ENCODE results near the gene UBFD1.
"Not testable (repeated sequence)": the region's sequence is repeated elsewhere in the genome, so short reads cannot be mapped to it uniquely, and the experiment has no call there.

UBFD1 gene

DNA sequence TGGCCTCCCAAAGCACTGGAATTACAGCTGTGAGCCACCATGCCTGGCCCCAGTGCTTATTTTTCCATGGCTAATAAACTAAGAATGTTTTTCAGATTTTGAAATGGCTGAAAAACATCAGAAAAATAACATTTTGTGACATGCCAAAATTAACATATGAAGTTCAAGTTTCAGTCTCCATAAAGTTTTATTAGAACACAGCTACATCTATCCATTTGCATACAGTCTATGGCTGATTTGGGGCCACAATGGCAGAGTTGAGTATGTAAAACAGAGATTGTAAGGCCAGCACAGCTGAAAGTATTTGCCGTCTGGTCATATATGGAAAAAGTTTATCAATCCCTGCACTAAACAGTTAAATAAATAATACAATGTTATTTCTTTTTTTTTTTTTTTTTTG is 52.4 kb downstream of the UBFD1 start:
- DNase-seq (ENCODE audit: low spot score), result no peak

- DNase-seq (ENCODE audit: low spot score), result not testable (repeated sequence)
These were observed 53.4 kb downstream of the UBFD1 start for GRCh38 chr16:23610905-23611304.

DNA sequence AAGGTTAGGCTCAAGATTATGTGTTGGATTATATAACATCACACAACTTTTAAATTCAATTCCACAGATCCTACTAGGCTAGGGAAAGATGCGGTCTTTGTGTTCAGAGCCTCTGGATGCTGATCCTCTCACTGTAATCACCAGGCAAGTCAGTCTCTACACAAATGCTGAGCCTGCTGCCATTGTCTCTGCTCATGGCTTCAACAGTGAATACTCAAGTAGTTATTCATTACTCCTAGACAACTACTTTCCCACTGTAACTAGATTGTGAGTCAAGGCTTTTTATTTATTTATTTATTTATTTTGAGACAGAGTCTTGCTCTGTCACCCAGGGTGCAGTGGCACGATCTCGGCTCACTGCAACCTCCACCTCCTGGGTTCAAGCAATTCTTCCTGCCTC is 54.4 kb downstream of the UBFD1 start:
- DNase-seq (ENCODE audit: low spot score), result no peak

DNA sequence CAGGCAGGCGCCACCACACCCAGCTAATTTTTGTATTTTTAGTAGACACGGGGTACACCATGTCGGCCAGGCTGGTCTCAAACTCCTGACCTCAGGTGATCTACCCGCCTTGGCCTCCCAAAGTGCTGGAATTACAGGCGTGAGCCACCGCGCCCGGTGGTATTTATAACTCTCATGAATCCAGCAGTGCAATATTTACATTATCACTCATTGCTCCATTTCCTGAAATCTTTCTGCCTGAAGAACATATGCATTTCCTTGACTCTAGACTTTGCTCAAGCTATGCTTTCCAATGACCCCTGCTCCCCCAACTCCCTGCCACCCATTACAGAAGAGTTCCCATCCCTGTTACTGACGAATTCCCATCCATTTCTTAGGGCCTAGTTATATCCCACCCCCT is 58.3 kb downstream of the UBFD1 start:
- DNase-seq (ENCODE audit: low spot score), result no peak

All from CD4-positive, alpha-beta T cell treated with Interleukin-6 at 100 ng/mL for 8 hours (primary cell).